IPS-NIHi7 (cell line): Measurements from ENCODE around the gene TNFAIP8L2.
"Not testable (repeated sequence)": the region's sequence is repeated elsewhere in the genome, so short reads cannot be mapped to it uniquely, and the experiment has no call there.

ENCODE experiments used
- DNase-seq: peaks from one replicate; pipeline ENCODE4 v3.0.0; 2012; ENCODE audit warnings: mixed read lengths; ENCODE audit errors: extremely low spot score

Gene TNFAIP8L2

DNA sequence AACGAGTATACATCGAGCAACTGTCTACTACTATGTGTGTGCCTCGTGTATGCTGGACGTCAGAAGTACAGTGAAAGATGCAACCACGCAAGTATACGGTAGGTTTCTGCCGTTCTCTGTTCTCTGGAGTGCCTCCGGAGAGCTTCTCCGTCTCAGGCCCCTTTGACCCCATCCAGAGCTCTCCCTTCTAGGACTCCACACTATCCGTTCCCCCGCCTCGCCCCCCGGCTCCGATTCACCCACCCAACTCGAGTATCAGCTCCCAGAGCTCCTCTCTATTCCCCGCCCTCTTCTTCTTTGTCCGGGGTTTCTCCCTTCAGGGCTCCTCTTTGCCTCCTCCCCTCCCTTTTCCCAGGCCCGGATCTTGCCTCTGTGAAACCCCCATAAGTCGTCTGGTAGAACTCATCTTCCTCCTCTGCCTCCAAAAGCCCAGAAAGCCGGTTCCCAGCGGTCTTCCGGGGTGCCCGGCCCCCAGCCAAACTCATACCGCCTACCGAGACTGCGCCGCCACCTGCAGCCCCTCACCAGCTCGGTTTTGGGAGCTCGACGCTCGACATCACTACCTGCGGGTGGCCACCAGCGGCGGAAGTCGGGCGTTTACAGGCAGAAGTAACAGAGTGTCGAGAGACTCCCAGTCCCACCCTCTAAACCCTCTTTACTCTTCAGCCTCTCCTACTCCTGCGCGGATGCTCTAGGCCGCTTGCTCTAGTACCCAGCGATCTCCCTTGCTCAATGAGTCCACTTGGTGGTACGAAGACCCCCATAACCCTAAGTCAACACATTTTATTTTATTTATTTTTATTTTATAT lies 33.4 kb downstream of the TNFAIP8L2 start, which contains the start of gene VPS72:
VPS72 (minus strand) TSS at position 561 of the 809 bp plus-strand sequence; CDS start at position 485, 76 bp downstream.
- DNase-seq = peak; percentile 95

DNA sequence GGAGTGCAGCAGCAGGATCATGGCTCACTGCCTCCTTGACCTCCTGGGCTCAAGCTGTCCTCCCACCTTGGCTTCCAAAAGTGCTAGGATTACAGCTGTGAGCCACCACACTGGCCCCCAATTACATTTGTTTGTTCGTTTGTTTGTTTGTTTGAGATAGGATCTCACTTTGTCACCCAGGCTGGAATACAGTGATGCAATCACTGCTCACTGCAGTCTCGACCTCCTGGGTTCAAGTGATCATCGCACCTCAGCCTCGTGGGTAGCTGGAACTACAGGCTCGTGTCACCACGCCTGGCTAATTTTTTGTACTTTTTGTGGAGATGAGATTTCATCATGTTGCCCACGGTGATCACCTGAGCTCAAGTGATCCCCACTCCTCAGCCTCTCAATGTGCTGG lies 35.6 kb downstream of the TNFAIP8L2 start:
- DNase-seq = no peak

DNA sequence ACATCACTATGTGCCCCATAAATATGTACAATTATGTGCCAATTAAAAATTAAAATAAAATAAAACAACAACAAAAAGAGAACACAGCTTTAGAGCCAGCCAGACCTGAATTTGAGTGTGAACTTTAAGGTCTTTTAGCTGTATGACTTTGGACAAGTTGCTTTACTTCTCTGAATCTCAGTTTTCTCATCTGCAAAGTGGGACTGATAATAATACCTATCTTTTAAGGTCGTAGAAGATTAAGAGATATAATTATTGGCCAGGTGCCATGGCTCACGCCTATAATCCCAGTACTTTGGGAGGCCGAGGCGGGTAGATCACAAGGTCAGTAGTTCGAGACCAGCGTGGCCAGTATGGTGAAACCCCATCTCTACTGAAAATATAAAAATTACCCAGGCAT lies 36.9 kb downstream of the TNFAIP8L2 start:
- DNase-seq = no peak

DNA sequence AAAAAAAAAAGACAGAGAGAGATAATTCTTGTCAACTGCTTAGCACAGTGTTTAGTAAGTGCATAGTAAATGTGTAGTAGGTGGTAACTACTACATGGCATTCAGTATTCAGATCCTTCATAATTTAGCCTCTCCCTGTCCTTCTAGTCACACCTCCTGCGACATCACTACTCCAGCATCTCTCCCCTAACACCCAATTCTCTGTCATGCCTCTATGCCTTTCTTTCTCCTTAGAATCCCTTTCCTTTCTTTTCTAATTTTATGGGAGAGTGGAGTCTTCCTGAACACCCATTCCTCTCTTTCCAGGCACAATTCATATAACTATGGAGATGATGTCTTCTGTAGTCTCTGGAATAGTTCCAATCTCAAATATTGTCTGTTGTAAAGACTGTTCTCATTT lies 37.4 kb downstream of the TNFAIP8L2 start:
- DNase-seq = no peak

DNA sequence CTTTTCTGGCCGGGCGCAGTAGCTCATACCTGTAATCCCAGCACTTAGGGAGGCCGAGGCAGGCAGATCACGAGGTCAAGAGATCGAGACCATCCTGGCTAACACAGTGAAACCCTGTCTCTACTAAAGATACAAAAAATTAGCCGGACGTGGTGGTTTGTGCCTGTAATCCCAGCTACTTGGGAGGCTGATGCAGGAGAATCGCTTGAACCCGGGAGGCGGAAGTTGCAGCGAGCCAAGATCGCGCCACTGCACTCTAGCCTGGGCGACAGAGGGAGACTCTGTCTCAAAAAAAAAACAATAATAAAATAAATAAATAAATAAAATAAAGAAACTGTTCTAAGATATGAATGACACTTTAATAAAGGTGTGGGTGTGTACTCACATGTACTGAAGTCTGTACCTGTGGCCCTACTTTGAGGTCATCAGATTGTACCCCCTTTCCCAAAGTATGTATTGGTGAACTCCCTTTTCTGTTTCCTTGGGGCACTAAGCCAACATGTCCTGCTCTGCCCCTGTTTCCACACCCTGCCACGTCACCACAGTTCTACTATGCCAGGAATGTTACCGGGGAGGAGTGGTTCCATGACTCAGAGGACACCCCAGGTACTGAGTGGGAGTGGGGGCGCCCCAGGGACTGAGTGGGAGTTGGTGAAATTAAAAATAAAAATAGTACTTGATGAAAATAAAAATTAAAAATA lies 38.6 kb downstream of the TNFAIP8L2 start:
- not testable (repeated sequence) for DNase-seq

DNA sequence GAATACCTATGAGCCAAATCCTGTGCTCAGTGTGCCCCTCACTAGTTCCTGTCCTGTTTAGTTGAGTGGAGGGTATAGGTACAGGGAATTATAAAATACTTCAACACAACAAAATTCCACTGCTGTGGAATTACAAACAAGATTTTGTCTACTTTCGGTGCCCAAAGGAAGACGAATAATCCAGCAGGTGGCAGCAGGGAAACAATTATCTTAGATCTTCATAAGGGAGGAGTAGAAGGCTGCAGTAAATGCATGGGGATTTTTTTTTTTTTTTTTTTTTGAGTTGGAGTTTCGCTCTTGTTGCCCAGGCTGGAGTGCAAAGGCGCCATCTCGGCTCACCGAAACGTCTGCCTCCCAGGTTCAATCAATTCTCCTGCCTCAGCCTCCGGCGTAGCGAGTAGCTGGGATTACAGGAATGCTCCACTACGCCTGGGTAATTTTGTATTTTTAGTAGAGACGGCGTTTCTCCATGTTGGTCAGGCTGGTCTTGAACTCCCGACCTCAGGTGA lies 39.9 kb downstream of the TNFAIP8L2 start:
- DNase-seq = peak; percentile 32

DNA sequence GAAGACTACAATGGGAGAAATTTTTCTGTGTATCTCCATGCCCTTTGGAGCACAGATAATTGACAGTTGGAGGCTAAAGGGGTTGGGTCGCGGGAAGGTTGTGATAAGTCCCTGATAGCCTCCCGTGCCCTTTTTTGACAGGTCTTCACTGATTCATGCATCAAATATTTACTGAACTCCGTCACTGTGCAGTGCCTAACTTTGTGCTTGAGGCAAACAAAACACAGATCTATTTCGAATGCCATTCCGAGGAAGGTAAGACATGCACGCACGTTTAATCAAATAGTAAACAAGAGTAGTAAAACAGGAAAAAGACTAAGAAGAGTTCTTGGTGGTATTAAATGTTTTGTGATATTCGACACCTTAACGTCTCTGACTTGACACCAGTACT lies 41.4 kb downstream of the TNFAIP8L2 start:
- no peak for DNase-seq

DNA sequence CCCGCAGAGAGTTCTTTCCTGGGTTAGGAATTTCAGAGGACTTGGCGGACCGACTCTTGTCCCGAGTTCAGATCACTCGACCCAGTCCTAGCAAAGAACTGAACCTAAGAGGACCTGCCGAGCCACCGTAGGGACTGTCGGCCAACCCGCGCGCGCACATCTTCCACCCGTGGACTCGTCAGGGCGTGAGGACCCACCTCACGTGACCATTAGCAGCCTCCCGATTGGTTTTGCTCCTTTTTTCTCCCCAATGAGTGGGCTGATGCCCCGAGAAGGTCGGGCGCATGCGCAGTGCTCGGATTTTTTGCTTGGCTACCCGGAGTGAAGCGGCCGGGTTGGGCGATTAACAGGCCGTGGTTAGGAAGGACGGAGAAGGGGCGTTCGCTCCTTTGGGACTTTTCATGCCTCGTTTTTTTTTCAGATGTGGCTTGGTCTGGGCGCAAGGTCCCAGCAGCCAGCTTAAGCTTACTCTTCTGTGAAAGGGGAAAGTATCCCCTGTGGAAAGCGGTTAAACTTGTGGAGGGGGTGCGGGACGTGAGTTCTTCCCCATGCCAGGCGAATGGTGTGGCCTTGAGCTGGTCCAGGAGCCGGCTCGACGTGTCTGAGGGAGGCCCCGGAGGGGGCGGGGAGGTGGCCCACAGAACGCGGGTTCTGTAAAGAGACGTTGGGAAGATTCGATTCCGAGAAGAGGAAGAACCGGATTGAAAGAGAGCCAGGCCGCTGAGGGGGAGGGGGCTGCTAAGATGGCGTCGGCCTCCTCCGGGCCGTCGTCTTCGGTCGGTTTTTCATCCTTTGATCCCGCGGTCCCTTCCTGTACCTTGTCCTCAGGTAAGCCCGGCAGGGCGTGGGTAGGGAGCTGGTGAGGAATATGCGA lies 42.0 kb downstream of the TNFAIP8L2 start, which contains the start of gene PIP5K1A:
PIP5K1A (plus strand) TSS at position 299 of the 874 bp plus-strand sequence; CDS start at position 744, 445 bp downstream.
- peak; percentile 99 for DNase-seq

DNA sequence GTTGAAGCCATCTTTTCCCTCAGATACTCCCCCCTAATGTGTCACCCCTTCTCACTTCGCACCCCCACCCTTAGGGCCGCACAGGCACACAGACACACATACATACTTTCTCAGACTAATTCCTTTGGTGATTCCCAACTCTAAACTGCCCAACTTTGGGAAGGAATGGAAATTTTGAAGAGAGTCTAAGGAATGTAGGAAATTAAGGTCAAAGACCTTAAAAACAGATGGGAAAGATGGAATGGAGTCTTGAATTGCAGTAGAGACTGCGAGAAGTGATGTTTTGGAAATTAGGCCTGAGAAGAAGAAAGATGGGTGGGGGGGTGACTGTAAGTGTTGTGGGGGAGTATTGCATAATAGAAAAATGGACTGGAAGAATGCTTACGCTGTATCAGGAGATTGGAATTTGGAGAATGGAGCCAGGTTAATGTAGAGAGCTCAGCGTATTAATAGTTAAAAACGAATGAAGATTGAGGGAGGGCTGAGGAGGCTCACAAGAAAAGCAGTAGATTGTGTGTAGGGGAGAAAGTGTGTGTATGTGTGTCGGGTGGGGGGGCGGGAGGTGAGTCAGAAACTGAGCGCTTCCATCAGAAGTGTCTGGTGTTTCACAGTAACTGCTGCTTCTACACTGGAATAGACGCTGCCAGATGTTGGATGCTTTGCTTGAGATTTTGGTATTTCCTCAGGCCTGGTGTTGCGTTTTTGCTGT lies 43.6 kb downstream of the TNFAIP8L2 start:
- DNase-seq = no peak

DNA sequence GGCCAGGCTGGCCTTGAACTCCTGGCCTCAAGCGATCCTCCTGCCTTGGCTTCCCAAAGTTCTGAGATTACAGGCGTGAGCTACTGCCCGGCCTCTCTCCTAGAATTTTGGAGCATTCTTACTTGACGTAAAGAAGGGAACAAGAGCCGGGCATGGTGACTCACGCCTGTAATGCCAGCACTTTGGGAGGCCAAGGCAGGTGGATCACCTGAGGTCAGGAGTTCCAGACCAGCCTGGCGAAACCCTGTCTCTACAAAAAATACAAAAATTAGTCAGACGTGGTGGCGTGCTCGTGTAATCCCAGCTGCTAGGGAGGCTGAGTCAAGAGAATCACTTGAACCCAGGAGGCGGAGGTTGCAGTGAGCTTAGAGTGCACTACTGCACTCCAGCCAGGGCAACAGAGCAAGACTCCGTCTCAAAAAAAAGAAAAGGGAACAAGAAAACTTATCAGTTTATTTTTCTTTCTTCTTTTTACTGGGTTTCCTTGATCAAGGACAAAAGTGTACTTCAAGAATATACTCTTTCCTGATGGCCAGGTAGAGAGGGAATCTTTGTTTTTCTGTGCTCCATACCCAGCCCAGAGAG lies 49.0 kb downstream of the TNFAIP8L2 start:
- not testable (repeated sequence) for DNase-seq
